ENCODE results near the gene RMP24.
A peak's percentile ranks its signal among the peaks of the same experiment; 100 is the strongest.

RMP24 gene

DNA sequence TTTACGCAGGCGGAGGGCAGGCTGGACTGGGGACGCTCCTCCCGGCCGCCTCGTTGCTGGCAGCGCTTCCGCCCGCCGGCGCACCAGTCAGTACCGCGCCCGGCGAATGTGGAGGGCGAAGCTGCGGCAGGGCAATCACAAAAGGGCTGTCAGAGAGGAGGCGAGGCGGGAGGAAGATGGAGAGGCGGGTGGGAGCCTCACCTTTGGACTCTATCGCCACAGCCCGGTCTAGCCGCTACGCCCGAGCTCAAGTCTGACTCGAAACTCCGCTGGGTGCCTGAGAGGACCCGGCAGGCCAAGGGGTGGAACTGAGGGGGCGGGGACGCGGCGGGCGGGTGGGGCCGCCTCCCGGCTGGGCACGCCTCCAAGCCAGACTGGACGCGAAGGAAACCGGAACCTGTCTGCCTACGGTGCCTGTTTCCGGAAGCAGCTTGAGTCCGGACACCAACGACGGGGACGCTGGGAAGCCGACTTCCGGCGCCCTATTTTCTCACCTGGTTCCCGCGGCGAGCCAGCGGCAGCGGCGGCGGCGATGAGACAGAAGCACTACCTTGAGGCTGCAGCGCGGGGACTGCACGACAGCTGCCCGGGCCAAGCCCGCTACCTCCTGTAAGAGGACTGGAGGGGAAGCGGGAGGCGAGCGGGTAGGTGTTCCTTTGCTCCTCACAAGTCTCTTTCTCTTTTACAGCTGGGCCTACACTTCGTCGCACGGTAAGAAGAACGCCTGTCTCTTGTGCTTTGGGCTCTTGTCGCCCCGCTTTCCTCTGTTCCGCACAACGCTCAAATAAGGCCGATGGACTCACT is at the start of gene RMP24:
TSS of gene RMP24 (plus strand) at position 483 of the 804 bp plus-strand sequence.
- Histone ChIP-seq H3K27ac (ENCODE audit: low read length) (peak within 1 kb of the TSS; percentile 76), H3K4me3 (ENCODE audit: low read length) (peak within 1 kb of the TSS; percentile 83), H3K9me3 (ENCODE audit: control insufficient read depth, low read length) (no peaks in the 10 kb centered on the region), H3K27me3 (ENCODE audit: control insufficient read depth, insufficient read depth) (no peaks in the 10 kb centered on the region), H3K4me1 (ENCODE audit: control insufficient read depth, insufficient read depth, low read length) (peaks cover 2% of the 10 kb centered on the region)
- intact Hi-C loops (cut with DNase I): no loop called here
- peak; percentile 93 to 97 (median 97) for DNase-seq
- under 1% methylated on average over 73 of the region's 73 CpGs for WGBS
- ATAC-seq: peak; percentile 98

- Histone ChIP-seq H3K4me1 (ENCODE audit: control insufficient read depth, insufficient read depth, low read length) (no peaks in the 10 kb centered on the region), H3K27me3 (ENCODE audit: control insufficient read depth, insufficient read depth) (no peaks in the 10 kb centered on the region), H3K27ac (ENCODE audit: low read length) (no peak overlapping the region), H3K9me3 (ENCODE audit: control insufficient read depth, low read length) (no peaks in the 10 kb centered on the region), H3K4me3 (ENCODE audit: low read length) (no peak overlapping the region)
- intact Hi-C loops (cut with DNase I): no loop called here
- WGBS: 55% methylated on average over 4 of the region's 4 CpGs
- ATAC-seq (no peak), DNase-seq (no peak)
Measured at GRCh38 chr18:35923939-35924684, 48.4 kb upstream of the RMP24 start.

- Histone ChIP-seq H3K9me3 (ENCODE audit: control insufficient read depth, low read length) (no peaks in the 10 kb centered on the region), H3K27ac (ENCODE audit: low read length) (no peak overlapping the region), H3K4me3 (ENCODE audit: low read length) (no peak overlapping the region), H3K4me1 (ENCODE audit: control insufficient read depth, insufficient read depth, low read length) (no peaks in the 10 kb centered on the region), H3K27me3 (ENCODE audit: control insufficient read depth, insufficient read depth) (no peaks in the 10 kb centered on the region)
- WGBS: 90% methylated on average over 11 of the region's 11 CpGs
- ATAC-seq (no peak), DNase-seq (no peak)
- intact Hi-C loops (cut with DNase I): no loop called here
Measured at GRCh38 chr18:35926884-35927283, 45.6 kb upstream of the RMP24 start.

DNA sequence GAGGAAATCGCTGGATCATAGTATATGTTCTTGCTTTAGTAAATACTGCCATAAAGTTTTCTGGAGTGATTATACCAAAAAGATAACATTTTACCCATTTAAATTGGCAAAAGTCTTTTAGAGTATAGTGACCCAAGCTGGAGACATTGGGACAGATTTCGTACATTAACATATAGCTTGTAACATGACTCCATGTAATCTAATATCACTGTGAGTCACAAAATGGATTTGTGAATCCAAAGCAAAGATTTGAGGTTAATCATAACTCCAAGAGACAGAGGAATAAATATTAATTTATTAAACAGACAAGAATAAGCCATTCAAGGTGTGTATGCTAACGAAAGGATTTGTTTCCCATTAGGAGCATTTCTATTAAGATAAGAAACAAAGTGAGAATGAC is 45.0 kb upstream of the RMP24 start:
- no peaks in the 10 kb centered on the region for H3K9me3 ChIP-seq (ENCODE audit: control insufficient read depth, low read length)
- no peak overlapping the region for H3K4me3 ChIP-seq (ENCODE audit: low read length)
- H3K4me1 ChIP-seq (ENCODE audit: control insufficient read depth, insufficient read depth, low read length): no peaks in the 10 kb centered on the region
- 78% methylated on average over 3 of the region's 3 CpGs for WGBS
- H3K27me3 ChIP-seq (ENCODE audit: control insufficient read depth, insufficient read depth): no peaks in the 10 kb centered on the region
- ATAC-seq (no peak), DNase-seq (no peak)
- intact Hi-C loops (cut with DNase I): no loop called here
- H3K27ac ChIP-seq (ENCODE audit: low read length): no peak overlapping the region

GRCh38 chr18:35933982-35934381 is 38.5 kb upstream of the RMP24 start:
- WGBS: 85% methylated on average over 8 of the region's 8 CpGs
- Histone ChIP-seq H3K4me3 (ENCODE audit: low read length) (no peak overlapping the region), H3K27ac (ENCODE audit: low read length) (no peak overlapping the region), H3K9me3 (ENCODE audit: control insufficient read depth, low read length) (no peaks in the 10 kb centered on the region), H3K4me1 (ENCODE audit: control insufficient read depth, insufficient read depth, low read length) (peaks cover 2% of the 10 kb centered on the region), H3K27me3 (ENCODE audit: control insufficient read depth, insufficient read depth) (no peaks in the 10 kb centered on the region)
- intact Hi-C loops (cut with DNase I): no loop called here
- DNase-seq (no peak), ATAC-seq (no peak)

DNA sequence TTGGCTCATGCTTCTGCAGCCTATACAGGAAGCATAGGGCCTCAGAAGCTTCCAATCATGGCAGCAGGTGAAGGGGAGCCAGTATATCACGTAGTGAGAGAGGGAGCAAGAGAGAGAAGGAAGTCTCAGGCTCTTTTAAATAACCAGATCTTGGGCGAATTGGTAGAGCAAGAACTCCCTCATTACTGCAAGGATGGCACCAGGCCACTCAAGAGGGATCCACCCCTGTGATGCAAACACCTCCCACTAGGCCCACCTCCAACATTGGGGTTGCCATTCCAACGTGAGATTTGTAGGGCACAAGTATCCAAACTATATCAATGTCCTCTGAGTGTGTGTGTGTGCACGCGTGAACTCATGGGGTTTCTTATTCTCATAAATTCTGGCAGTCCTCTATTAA is 37.6 kb upstream of the RMP24 start:
- no peaks in the 10 kb centered on the region for H3K27me3 ChIP-seq (ENCODE audit: control insufficient read depth, insufficient read depth)
- no peak overlapping the region for H3K27ac ChIP-seq (ENCODE audit: low read length)
- peaks cover 5% of the 10 kb centered on the region for H3K4me1 ChIP-seq (ENCODE audit: control insufficient read depth, insufficient read depth, low read length)
- DNase-seq (no peak), ATAC-seq (no peak)
- H3K9me3 ChIP-seq (ENCODE audit: control insufficient read depth, low read length): no peaks in the 10 kb centered on the region
- WGBS: 85% methylated on average over 5 of the region's 5 CpGs
- intact Hi-C loops (cut with DNase I): no loop called here
- no peak overlapping the region for H3K4me3 ChIP-seq (ENCODE audit: low read length)

DNA sequence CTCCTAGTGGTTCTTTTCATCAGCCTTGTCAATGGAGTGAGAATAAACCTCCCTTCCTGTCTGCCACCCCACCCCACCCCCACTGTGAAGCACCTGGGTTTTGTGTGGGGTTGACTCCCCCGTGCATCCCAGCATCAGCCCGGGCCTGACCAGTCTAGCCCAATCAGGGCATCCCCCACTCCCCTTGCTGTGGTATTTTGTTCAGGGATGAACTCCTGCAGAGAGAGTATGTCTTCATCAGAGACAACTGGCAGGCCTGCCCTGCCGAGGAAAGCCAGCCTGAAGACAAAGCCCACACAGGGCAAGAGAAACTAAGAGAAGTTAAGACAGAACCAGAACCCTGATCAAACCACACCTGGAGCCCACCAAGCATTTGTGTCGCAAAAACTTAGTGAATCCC is 36.7 kb upstream of the RMP24 start:
- H3K9me3 ChIP-seq (ENCODE audit: control insufficient read depth, low read length): no peaks in the 10 kb centered on the region
- ATAC-seq (no peak), DNase-seq (no peak)
- H3K27me3 ChIP-seq (ENCODE audit: control insufficient read depth, insufficient read depth): no peaks in the 10 kb centered on the region
- no peak overlapping the region for H3K4me3 ChIP-seq (ENCODE audit: low read length)
- H3K27ac ChIP-seq (ENCODE audit: low read length): no peak overlapping the region
- intact Hi-C loops (cut with DNase I): no loop called here
- peaks cover 5% of the 10 kb centered on the region for H3K4me1 ChIP-seq (ENCODE audit: control insufficient read depth, insufficient read depth, low read length)
- WGBS: 64% methylated on average over 4 of the region's 4 CpGs

GRCh38 chr18:35936951-35937350 is 35.5 kb upstream of the RMP24 start:
- intact Hi-C loops (cut with DNase I): no loop called here
- no peaks in the 10 kb centered on the region for H3K27me3 ChIP-seq (ENCODE audit: control insufficient read depth, insufficient read depth)
- H3K9me3 ChIP-seq (ENCODE audit: control insufficient read depth, low read length): no peaks in the 10 kb centered on the region
- H3K27ac ChIP-seq (ENCODE audit: low read length): no peak overlapping the region
- WGBS: 81% methylated on average over 1 of the region's 1 CpG
- no peak overlapping the region for H3K4me3 ChIP-seq (ENCODE audit: low read length)
- peaks cover 5% of the 10 kb centered on the region for H3K4me1 ChIP-seq (ENCODE audit: control insufficient read depth, insufficient read depth, low read length)
- DNase-seq: no peak
- no peak for ATAC-seq

DNA sequence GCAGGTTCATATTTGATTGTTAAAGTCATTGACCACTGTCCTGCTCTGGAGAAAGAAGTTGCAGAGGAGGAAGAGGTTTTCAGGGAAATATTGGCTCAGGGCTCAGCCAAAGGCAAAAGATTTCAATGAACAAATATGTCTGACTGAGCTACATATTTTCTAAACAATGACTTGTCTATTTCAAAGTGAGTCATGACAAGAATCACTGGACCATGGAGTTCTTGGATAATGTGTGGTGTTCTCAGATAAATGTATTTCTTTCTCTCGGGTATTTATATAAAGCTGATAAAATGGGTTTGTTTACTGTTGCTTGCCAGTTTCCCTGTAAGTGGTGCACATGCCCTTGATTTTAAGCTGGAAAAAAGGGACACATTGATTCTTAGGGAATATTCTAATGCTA is 34.3 kb upstream of the RMP24 start:
- intact Hi-C loops (cut with DNase I): no loop called here

GRCh38 chr18:35938562-35938961 is 33.9 kb upstream of the RMP24 start:
- WGBS: 77% methylated on average over 1 of the region's 1 CpG
- H3K4me3 ChIP-seq (ENCODE audit: low read length): no peak overlapping the region
- no peaks in the 10 kb centered on the region for H3K9me3 ChIP-seq (ENCODE audit: control insufficient read depth, low read length)
- no peak overlapping the region for H3K27ac ChIP-seq (ENCODE audit: low read length)
- peaks cover 5% of the 10 kb centered on the region for H3K4me1 ChIP-seq (ENCODE audit: control insufficient read depth, insufficient read depth, low read length)
- no peak for ATAC-seq
- no peaks in the 10 kb centered on the region for H3K27me3 ChIP-seq (ENCODE audit: control insufficient read depth, insufficient read depth)
- DNase-seq: no peak
- intact Hi-C loops (cut with DNase I): no loop called here

More for the DNA sequence above, 34.3 kb upstream of the RMP24 start:
- WGBS: 43% methylated on average over 1 of the region's 1 CpG
- DNase-seq (no peak), ATAC-seq (no peak)
- H3K4me3 ChIP-seq (ENCODE audit: low read length): no peak overlapping the region
- no peaks in the 10 kb centered on the region for H3K27me3 ChIP-seq (ENCODE audit: control insufficient read depth, insufficient read depth)
- H3K9me3 ChIP-seq (ENCODE audit: control insufficient read depth, low read length): no peaks in the 10 kb centered on the region
- H3K27ac ChIP-seq (ENCODE audit: low read length): no peak overlapping the region
- peaks cover 5% of the 10 kb centered on the region for H3K4me1 ChIP-seq (ENCODE audit: control insufficient read depth, insufficient read depth, low read length)

- Histone ChIP-seq H3K27ac (ENCODE audit: low read length) (no peak overlapping the region), H3K4me1 (ENCODE audit: control insufficient read depth, insufficient read depth, low read length) (peaks cover 5% of the 10 kb centered on the region), H3K27me3 (ENCODE audit: control insufficient read depth, insufficient read depth) (no peaks in the 10 kb centered on the region), H3K4me3 (ENCODE audit: low read length) (no peak overlapping the region), H3K9me3 (ENCODE audit: control insufficient read depth, low read length) (no peaks in the 10 kb centered on the region)
- 30% methylated on average over 5 of the region's 5 CpGs for WGBS
- intact Hi-C loops (cut with DNase I): no loop called here
- ATAC-seq: peak in 1 of 2 donors; percentile 40
- DNase-seq: no peak
Measured at GRCh38 chr18:35939138-35939537, 33.3 kb upstream of the RMP24 start.
